ENCODE results near the gene SDK2.

DNA sequence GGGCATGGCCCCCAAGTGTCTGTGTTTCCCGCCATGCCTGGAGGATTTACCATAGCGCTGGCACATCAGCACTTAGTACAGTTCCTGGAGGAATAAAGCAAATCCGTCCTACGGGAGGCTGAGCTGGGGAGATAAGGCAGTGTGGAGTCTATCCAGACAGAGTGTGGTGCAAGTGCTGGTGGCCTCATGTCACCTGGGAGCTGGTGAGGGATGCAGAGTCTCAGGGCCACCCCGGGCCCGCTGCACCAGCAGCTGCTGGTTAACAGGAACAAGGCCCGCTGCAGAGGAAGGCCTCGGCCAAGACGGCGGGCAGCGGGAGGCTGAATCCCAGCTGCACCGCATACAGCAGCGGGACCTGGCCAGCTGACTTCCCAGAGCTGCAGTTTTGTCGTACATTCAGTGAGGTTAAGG lies 275.1 kb downstream of the SDK2 start:
- TF ChIP-seq NFIC (IDR thresholded peaks at IDR 0.05; ENCODE audit: borderline replicate concordance) (no peak), FOXM1 (IDR thresholded peaks at IDR 0.05; ENCODE audit: low read depth) (no peak), TAF1 (IDR thresholded peaks at IDR 0.05; ENCODE audit: borderline replicate concordance, low read depth, low read length) (no peak)
- TF ChIP-seq, protein P1, sequence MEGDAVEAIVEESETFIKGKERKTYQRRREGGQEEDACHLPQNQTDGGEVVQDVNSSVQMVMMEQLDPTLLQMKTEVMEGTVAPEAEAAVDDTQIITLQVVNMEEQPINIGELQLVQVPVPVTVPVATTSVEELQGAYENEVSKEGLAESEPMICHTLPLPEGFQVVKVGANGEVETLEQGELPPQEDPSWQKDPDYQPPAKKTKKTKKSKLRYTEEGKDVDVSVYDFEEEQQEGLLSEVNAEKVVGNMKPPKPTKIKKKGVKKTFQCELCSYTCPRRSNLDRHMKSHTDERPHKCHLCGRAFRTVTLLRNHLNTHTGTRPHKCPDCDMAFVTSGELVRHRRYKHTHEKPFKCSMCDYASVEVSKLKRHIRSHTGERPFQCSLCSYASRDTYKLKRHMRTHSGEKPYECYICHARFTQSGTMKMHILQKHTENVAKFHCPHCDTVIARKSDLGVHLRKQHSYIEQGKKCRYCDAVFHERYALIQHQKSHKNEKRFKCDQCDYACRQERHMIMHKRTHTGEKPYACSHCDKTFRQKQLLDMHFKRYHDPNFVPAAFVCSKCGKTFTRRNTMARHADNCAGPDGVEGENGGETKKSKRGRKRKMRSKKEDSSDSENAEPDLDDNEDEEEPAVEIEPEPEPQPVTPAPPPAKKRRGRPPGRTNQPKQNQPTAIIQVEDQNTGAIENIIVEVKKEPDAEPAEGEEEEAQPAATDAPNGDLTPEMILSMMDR (IDR thresholded peaks at IDR 0.05): no peak
